ENCODE results near the gene FIBCD1.

The FIBCD1 gene

DNA sequence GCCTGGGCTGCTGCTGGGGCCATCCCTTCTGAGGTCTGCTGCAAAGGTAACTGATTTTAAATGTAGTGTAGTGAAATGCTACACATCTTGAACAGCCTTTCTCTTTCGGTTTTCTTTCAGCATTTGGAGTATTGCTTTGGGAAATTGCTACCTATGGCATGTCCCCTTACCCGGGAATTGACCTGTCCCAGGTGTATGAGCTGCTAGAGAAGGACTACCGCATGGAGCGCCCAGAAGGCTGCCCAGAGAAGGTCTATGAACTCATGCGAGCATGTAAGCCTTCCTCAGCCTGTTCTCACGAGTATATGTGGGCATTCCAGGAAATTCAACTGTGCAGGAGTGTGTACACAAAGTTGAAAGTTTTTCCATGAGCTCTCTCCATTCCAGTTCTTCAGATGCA is 60.8 kb downstream of the FIBCD1 start:
- TF ChIP-seq POLR2AphosphoS5 (IDR thresholded peaks at IDR 0.05; ENCODE audit: low read depth, low read length) (no peak), TAF1 (IDR thresholded peaks at IDR 0.05; ENCODE audit: low read depth, low read length) (no peak), PAX5 (IDR thresholded peaks at IDR 0.05; ENCODE audit: insufficient read depth, low read length, severe bottlenecking) (no peak), SPI1 (IDR thresholded peaks at IDR 0.05; ENCODE audit: low read depth, low read length) (no peak), POLR2A (IDR thresholded peaks at IDR 0.05; ENCODE audit: low read depth, low read length) (no peak), POU2F2 (IDR thresholded peaks at IDR 0.05; ENCODE audit: low read depth, low read length) (no peak)
- no peak for DNase-seq (ENCODE audit: insufficient read length, low spot score)
- no peak for FAIRE-seq

DNA sequence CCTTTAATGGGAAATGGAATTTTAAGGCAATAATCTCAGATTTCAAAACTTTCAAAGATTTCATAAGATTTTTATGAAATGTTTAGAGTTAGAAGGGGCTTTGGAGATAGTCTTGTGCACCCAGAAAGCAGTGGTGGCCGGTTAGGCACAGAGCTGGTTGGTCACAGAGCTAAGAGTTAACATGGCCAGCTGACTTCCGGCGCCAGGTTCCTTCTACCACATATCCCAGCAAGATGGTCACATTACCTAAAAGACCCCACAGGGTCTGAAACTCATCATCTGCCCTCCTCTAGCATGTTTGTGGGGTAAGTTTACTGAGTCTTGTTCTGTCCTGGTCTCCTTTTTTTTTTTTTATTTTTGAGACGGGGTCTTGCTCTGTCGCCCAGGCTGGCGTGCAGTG is 61.7 kb downstream of the FIBCD1 start:
- FAIRE-seq (no peak), DNase-seq (ENCODE audit: insufficient read length, low spot score) (no peak)
- no peak for TF ChIP-seq TAF1 (IDR thresholded peaks at IDR 0.05; ENCODE audit: low read depth, low read length)
- TF ChIP-seq SPI1 (IDR thresholded peaks at IDR 0.05; ENCODE audit: low read depth, low read length): no peak
- TF ChIP-seq PAX5 (IDR thresholded peaks at IDR 0.05; ENCODE audit: insufficient read depth, low read length, severe bottlenecking): no peak
- no peak for TF ChIP-seq POLR2A (IDR thresholded peaks at IDR 0.05; ENCODE audit: low read depth, low read length)
- TF ChIP-seq POLR2AphosphoS5 (IDR thresholded peaks at IDR 0.05; ENCODE audit: low read depth, low read length): no peak

DNA sequence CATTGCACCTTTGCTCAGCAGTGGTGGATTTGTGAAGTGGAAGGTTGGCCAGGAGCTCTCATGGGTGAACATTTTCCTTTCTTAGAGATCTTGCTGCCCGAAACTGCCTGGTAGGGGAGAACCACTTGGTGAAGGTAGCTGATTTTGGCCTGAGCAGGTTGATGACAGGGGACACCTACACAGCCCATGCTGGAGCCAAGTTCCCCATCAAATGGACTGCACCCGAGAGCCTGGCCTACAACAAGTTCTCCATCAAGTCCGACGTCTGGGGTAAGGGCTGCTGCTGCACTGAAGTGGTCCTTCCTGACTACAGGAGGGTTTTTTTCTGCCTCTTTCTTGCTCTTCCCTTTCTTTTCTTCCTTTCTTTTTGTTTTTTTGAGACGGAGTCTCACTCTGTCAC is 64.3 kb downstream of the FIBCD1 start:
- DNase-seq (ENCODE audit: insufficient read length, low spot score): no peak
- no peak for FAIRE-seq

DNA sequence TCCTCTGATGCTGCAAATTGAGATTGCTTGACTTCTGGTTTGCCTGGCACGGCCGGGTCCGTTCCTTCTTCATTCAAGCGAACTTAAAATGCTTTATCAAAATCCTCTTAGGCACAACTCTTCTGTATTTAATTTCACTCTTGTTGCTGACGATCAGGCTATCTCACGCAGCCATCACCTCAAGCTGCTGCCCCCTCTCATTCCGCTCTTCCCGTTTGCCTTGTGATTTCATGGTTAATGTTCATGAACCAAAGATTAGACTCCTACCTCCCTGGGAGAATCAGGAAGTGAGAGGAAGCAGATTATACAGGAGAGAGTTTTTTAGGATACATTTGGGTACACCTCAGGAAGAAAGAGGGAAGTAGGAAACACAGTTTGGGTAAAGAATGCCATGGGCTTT is 65.1 kb downstream of the FIBCD1 start:
- FAIRE-seq (no peak), DNase-seq (ENCODE audit: insufficient read length, low spot score) (no peak)
- no peak for TF ChIP-seq POU2F2 (IDR thresholded peaks at IDR 0.05; ENCODE audit: low read depth, low read length)

More for the DNA sequence above, 64.3 kb downstream of the FIBCD1 start:
- TF ChIP-seq POLR2A (IDR thresholded peaks at IDR 0.05; ENCODE audit: low read depth, low read length) (no peak), PAX5 (IDR thresholded peaks at IDR 0.05; ENCODE audit: insufficient read depth, low read length, severe bottlenecking) (no peak), POU2F2 (IDR thresholded peaks at IDR 0.05; ENCODE audit: low read depth, low read length) (no peak), POLR2AphosphoS5 (IDR thresholded peaks at IDR 0.05; ENCODE audit: low read depth, low read length) (no peak), SPI1 (IDR thresholded peaks at IDR 0.05; ENCODE audit: low read depth, low read length) (no peak)

DNA sequence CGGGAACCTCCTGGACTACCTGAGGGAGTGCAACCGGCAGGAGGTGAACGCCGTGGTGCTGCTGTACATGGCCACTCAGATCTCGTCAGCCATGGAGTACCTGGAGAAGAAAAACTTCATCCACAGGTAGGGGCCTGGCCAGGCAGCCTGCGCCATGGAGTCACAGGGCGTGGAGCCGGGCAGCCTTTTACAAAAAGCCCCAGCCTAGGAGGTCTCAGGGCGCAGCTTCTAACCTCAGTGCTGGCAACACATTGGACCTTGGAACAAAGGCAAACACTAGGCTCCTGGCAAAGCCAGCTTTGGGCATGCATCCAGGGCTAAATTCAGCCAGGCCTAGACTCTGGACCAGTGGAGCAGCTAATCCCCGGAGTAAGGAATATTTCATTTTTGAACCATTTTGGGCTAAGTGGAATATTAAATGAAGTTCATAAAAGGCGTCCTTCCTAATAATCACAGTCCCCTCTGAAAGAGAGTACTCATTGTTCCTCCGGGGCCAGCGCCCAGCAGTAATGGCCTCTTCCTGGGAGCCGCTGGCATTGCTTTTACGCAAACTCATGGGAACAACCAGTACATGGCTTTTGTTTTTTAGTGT is 66.0 kb downstream of the FIBCD1 start:
- DNase-seq (ENCODE audit: insufficient read length, low spot score): no peak
- TF ChIP-seq POLR2A (IDR thresholded peaks at IDR 0.05; ENCODE audit: low read depth, low read length) (no peak), POU2F2 (IDR thresholded peaks at IDR 0.05; ENCODE audit: low read depth, low read length) (no peak), SPI1 (IDR thresholded peaks at IDR 0.05; ENCODE audit: low read depth, low read length) (no peak), TAF1 (IDR thresholded peaks at IDR 0.05; ENCODE audit: low read depth, low read length) (no peak), PAX5 (IDR thresholded peaks at IDR 0.05; ENCODE audit: insufficient read depth, low read length, severe bottlenecking) (no peak), POLR2AphosphoS5 (IDR thresholded peaks at IDR 0.05; ENCODE audit: low read depth, low read length) (no peak)
- no peak for FAIRE-seq

DNA sequence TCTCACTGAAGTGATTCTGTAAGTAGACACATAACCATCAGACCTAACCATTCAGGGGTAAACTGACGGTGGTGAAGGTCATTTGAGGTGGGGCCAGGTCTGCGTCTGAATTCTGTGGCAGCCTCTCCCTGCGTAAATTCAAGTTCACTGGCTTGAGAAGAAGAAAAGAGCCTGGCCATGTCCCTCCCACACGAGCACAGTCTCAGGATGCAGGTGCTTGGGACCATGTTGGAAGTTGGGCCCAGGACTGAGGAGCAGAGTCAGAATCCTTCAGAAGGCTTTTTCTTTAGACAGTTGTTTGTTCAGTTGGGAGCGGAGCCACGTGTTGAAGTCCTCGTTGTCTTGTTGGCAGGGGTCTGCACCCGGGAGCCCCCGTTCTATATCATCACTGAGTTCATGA is 66.5 kb downstream of the FIBCD1 start:
- TF ChIP-seq POU2F2 (IDR thresholded peaks at IDR 0.05; ENCODE audit: low read depth, low read length) (no peak), POLR2A (IDR thresholded peaks at IDR 0.05; ENCODE audit: low read depth, low read length) (no peak), SPI1 (IDR thresholded peaks at IDR 0.05; ENCODE audit: low read depth, low read length) (no peak)
- FAIRE-seq (no peak), DNase-seq (ENCODE audit: insufficient read length, low spot score) (no peak)

DNA sequence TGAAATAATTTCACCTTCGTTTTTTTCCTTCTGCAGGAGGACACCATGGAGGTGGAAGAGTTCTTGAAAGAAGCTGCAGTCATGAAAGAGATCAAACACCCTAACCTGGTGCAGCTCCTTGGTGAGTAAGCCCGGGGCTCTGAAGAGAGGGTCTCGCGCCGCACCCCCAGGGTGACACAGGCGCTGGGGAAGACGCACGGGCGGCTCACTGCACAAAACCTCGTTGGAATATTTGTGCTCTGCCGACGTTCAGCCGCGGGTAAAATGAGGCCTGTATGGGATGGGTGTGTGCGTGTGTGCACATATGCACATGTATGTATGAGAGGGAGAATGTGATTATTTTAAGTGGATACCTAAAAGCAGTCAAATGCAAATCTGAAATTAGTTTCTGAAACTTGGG is 67.0 kb downstream of the FIBCD1 start:
- DNase-seq (ENCODE audit: insufficient read length, low spot score): no peak
- FAIRE-seq: no peak
- TF ChIP-seq TAF1 (IDR thresholded peaks at IDR 0.05; ENCODE audit: low read depth, low read length) (no peak), SPI1 (IDR thresholded peaks at IDR 0.05; ENCODE audit: low read depth, low read length) (no peak), POU2F2 (IDR thresholded peaks at IDR 0.05; ENCODE audit: low read depth, low read length) (no peak), PAX5 (IDR thresholded peaks at IDR 0.05; ENCODE audit: insufficient read depth, low read length, severe bottlenecking) (no peak), POLR2A (IDR thresholded peaks at IDR 0.05; ENCODE audit: low read depth, low read length) (no peak), POLR2AphosphoS5 (IDR thresholded peaks at IDR 0.05; ENCODE audit: low read depth, low read length) (no peak)

DNA sequence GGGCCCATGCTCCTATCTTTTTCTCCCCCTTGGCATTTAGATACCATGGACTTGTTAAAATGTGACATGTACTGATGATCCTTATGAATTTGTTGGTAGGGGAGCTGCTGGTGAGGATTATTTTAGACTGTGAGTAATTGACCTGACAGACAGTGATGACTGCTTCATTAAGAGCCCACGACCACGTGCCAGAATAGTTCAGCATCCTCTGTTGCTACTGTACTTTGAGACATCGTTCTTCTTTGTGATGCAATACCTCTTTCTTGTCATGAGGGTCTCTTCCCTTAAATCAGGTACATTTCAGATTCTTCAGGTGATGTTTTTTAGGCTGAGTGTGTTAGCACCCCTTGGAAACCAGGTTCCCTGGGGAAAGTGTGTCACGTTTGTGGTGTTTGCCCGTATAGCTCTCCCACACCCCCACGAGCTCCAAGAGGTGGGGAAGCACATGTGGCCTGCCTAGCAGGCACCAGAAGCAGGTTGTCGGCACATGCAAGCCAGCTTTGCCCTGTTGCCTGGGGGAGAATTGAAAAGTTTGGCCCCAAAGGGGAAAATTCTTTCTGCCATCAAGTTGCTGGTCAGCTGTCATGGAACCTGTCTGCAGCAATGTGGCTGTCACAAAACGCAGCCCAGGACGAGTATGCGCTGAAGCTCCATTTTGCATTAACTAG is 67.5 kb downstream of the FIBCD1 start:
- TF ChIP-seq PAX5 (IDR thresholded peaks at IDR 0.05; ENCODE audit: insufficient read depth, low read length, severe bottlenecking) (no peak), TAF1 (IDR thresholded peaks at IDR 0.05; ENCODE audit: low read depth, low read length) (no peak), POU2F2 (IDR thresholded peaks at IDR 0.05; ENCODE audit: low read depth, low read length) (no peak), POLR2A (IDR thresholded peaks at IDR 0.05; ENCODE audit: low read depth, low read length) (no peak), POLR2AphosphoS5 (IDR thresholded peaks at IDR 0.05; ENCODE audit: low read depth, low read length) (no peak), SPI1 (IDR thresholded peaks at IDR 0.05; ENCODE audit: low read depth, low read length) (no peak)
- peak; percentile 38 for FAIRE-seq

DNA sequence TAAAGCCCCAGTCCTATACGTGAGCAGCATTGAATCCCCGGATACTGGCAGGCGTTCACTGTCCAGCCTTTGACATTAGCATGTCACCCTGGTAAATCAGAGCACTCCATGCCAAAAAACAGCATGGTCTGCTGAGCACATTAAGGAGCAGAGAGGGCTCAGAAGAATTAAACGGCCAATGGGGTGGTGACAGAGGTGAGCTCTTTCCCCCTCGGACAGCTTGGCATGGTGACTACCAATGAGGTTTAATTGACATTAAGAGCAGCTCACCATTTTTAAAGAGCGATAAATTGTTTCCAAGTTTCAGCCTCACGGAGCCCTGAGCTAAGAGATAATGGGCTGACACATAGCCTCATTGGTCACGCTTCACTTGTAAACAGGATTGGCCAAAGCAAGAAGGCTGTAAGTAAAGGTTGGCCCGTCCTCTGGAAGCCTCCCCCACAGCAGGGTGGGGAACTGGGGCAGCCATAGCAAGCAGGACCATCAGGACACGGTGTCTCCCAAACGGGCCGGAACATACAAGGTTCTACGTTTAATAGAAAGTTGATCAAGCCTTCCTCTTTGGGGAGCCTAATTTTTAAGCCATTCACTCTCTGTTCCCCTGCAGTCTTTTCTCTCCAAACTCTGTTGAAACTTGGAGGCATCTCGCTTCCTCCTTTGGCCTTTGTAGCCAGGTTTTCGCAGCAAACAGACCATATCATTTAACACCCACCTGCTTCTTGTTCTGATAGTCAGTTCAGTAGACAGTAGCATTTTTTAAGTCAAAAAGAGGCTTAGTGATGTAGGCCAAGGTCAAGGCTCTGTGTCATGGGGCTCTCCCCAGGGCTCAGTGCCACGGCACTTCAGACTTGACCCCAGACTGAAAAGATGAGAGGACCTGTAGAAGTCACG is 68.3 kb downstream of the FIBCD1 start:
- DNase-seq (ENCODE audit: insufficient read length, low spot score) (peak; percentile 60), FAIRE-seq (peak; percentile 73)
- TF ChIP-seq POLR2AphosphoS5 (IDR thresholded peaks at IDR 0.05; ENCODE audit: low read depth, low read length) (no peak), PAX5 (IDR thresholded peaks at IDR 0.05; ENCODE audit: insufficient read depth, low read length, severe bottlenecking) (peak; percentile 76), TAF1 (IDR thresholded peaks at IDR 0.05; ENCODE audit: low read depth, low read length) (no peak), SPI1 (IDR thresholded peaks at IDR 0.05; ENCODE audit: low read depth, low read length) (peak; percentile 91), POU2F2 (IDR thresholded peaks at IDR 0.05; ENCODE audit: low read depth, low read length) (no peak)

More for the DNA sequence above, 67.5 kb downstream of the FIBCD1 start:
- DNase-seq (ENCODE audit: insufficient read length, low spot score): no peak
